Progenitor cell of endocrine pancreas (in vitro differentiated cells): ENCODE measurements around the gene SYNPO2. TPM values are rescaled to one million over a fixed set of nuclear protein-coding genes. Genes with fewer than 3 reads are reported as not detected.

Experiments
- DNase-seq: peaks from one replicate; pipeline ENCODE4 v3.0.0; 2021; ENCODE audit warnings: low spot score; ENCODE audit not compliant: unreplicated experiment
- H3K27ac Mint-ChIP-seq: 2 replicates; pipeline ENCODE4 v1.8.0; 2021; ENCODE audit warnings: mild to moderate bottlenecking, moderate library complexity, mixed read lengths
- H3K27me3 Mint-ChIP-seq: 2 replicates; pipeline ENCODE4 v1.8.0; 2021; ENCODE audit warnings: mixed read lengths
- H3K36me3 Mint-ChIP-seq: 2 replicates; pipeline ENCODE4 v1.8.0; 2022; ENCODE audit warnings: mixed read lengths; ENCODE audit not compliant: insufficient read depth
- H3K4me1 Mint-ChIP-seq: 2 replicates; pipeline ENCODE4 v1.8.0; 2021; ENCODE audit warnings: low read depth, mixed read lengths
- H3K4me3 Mint-ChIP-seq: 2 replicates; pipeline ENCODE4 v1.8.0; 2021; ENCODE audit warnings: low read depth, mild to moderate bottlenecking, moderate library complexity, mixed read lengths
- H3K9me3 Mint-ChIP-seq: 2 replicates; pipeline ENCODE4 v1.8.0; 2021; ENCODE audit warnings: low read depth, mixed read lengths
- CTCF ChIP-seq: fragments of 200-600 bp; sonication (generic); IDR thresholded peaks from one replicate; pipeline ENCODE4 v1.5.0; 2021; ENCODE audit warnings: antibody characterized with exemption, mild to moderate bottlenecking; ENCODE audit not compliant: unreplicated experiment
- total RNA-seq: library from RNA; stranded (reverse); gene quantifications from 2 replicates; pipeline ENCODE4 v1.2.1, GENCODE V29; 2021

The SYNPO2 gene
- total RNA-seq, 1 donor from 2014 or later: 1.3 TPM

GRCh38 chr4:118918388-118918787 is 29.7 kb downstream of the SYNPO2 start:
- Mint-ChIP-seq H3K4me1 (peaks cover 2% of the 10 kb centered on the region), H3K36me3 (no peaks in the 10 kb centered on the region), H3K27ac (no peak overlapping the region), H3K9me3 (no peaks in the 10 kb centered on the region), H3K4me3 (no peak overlapping the region), H3K27me3 (no peaks in the 10 kb centered on the region)
- no peak for DNase-seq
- no peak for TF ChIP-seq CTCF

GRCh38 chr4:118920247-118920646 is 31.6 kb downstream of the SYNPO2 start:
- no peaks in the 10 kb centered on the region for H3K9me3 Mint-ChIP-seq
- H3K4me3 Mint-ChIP-seq: no peak overlapping the region
- H3K4me1 Mint-ChIP-seq: peaks cover 2% of the 10 kb centered on the region
- H3K36me3 Mint-ChIP-seq: no peaks in the 10 kb centered on the region
- H3K27ac Mint-ChIP-seq: no peak overlapping the region
- TF ChIP-seq CTCF: no peak
- DNase-seq: no peak
- H3K27me3 Mint-ChIP-seq: no peaks in the 10 kb centered on the region

GRCh38 chr4:118921786-118922185 is 33.1 kb downstream of the SYNPO2 start:
- H3K36me3 Mint-ChIP-seq: no peaks in the 10 kb centered on the region
- H3K4me3 Mint-ChIP-seq: no peak overlapping the region
- DNase-seq: no peak
- H3K27me3 Mint-ChIP-seq: no peaks in the 10 kb centered on the region
- peaks cover 2% of the 10 kb centered on the region for H3K4me1 Mint-ChIP-seq
- H3K27ac Mint-ChIP-seq: no peak overlapping the region
- TF ChIP-seq CTCF: no peak
- no peaks in the 10 kb centered on the region for H3K9me3 Mint-ChIP-seq

- Mint-ChIP-seq H3K4me3 (no peak overlapping the region), H3K36me3 (no peaks in the 10 kb centered on the region), H3K27me3 (no peaks in the 10 kb centered on the region), H3K4me1 (peaks cover 2% of the 10 kb centered on the region), H3K27ac (no peak overlapping the region), H3K9me3 (no peaks in the 10 kb centered on the region)
- no peak for DNase-seq
- no peak for TF ChIP-seq CTCF
These were observed 35.2 kb downstream of the SYNPO2 start for GRCh38 chr4:118923891-118924290.

GRCh38 chr4:118927974-118928373 is 39.3 kb downstream of the SYNPO2 start:
- Mint-ChIP-seq H3K36me3 (no peaks in the 10 kb centered on the region), H3K27me3 (no peaks in the 10 kb centered on the region), H3K27ac (no peak overlapping the region), H3K4me1 (no peaks in the 10 kb centered on the region), H3K4me3 (no peak overlapping the region), H3K9me3 (no peaks in the 10 kb centered on the region)
- no peak for TF ChIP-seq CTCF
- DNase-seq: no peak

GRCh38 chr4:118930255-118930654 is 41.6 kb downstream of the SYNPO2 start:
- no peak for TF ChIP-seq CTCF
- Mint-ChIP-seq H3K36me3 (no peaks in the 10 kb centered on the region), H3K9me3 (no peaks in the 10 kb centered on the region), H3K4me3 (no peak overlapping the region), H3K27me3 (no peaks in the 10 kb centered on the region), H3K4me1 (no peaks in the 10 kb centered on the region), H3K27ac (no peak overlapping the region)
- DNase-seq: no peak
